Kidney epithelial cell (primary cell): ENCODE measurements around the gene GALNT7. TPM values are rescaled to one million over a fixed set of nuclear protein-coding genes. Genes with fewer than 3 reads are reported as not detected.

ENCODE experiments used
- DNase-seq: peaks from one replicate; pipeline ENCODE4 v3.0.0-alpha.2; 2010; ENCODE audit warnings: low read depth
- H3K27me3 ChIP-seq: 2 replicates; pipeline ENCODE4 v1.6.0; 2011; ENCODE audit warnings: low read length; ENCODE audit not compliant: control insufficient read depth, insufficient read depth
- H3K36me3 ChIP-seq: 2 replicates; pipeline ENCODE4 v1.5.1; 2011; ENCODE audit warnings: low read length; ENCODE audit not compliant: control insufficient read depth, insufficient read depth
- H3K4me3 ChIP-seq: 2 replicates; pipeline ENCODE4 v1.5.1; 2011; ENCODE audit warnings: low read depth, mild to moderate bottlenecking, control low read depth, low read length
- CTCF ChIP-seq: IDR thresholded peaks from 2 replicates; pipeline ENCODE4 v1.5.1; 2011; ENCODE audit warnings: mild to moderate bottlenecking, moderate library complexity, low read length, control low read depth, inconsistent platforms; ENCODE audit not compliant: insufficient read depth, poor library complexity, severe bottlenecking
- total RNA-seq: library from RNA; depleted of rRNA; stranded (reverse); fragments of >200 nt; gene quantifications from 2 replicates; pipeline ENCODE4 v1.2.3, GENCODE V29; 2015

Gene GALNT7
- total RNA-seq, 1 donor from 2014 or later: 46.6 TPM

DNA sequence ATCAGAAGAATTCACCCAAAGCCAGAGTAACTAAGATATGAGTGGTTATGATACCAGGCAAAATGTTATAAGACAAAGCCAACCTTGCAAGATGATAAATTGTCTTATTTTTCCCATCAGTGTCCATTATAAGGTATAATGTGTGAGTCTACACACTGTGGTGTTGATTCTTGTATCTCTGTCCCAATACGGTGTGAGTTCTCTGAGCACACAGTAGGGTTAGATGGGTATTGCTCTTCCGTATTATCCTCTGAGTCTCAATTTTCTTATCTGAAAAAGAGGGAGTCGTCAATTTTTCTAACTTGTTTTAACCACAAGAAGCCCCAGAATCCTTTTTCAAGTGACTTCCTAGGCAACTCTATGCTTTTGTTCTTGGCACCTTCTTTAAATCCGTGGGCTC is 95.6 kb downstream of the GALNT7 start:
- no peaks in the 10 kb centered on the region for H3K36me3 ChIP-seq
- DNase-seq: no peak
- H3K27me3 ChIP-seq: no peaks in the 10 kb centered on the region
- no peak overlapping the region for H3K4me3 ChIP-seq
- TF ChIP-seq CTCF: no peak

GRCh38 chr4:173264684-173265185 is 96.1 kb downstream of the GALNT7 start:
- no peak for TF ChIP-seq CTCF
- no peaks in the 10 kb centered on the region for H3K36me3 ChIP-seq
- no peak for DNase-seq
- H3K27me3 ChIP-seq: no peaks in the 10 kb centered on the region
- H3K4me3 ChIP-seq: no peak overlapping the region

GRCh38 chr4:173265751-173266150 is 97.1 kb downstream of the GALNT7 start:
- DNase-seq: no peak
- TF ChIP-seq CTCF: no peak
- H3K27me3 ChIP-seq: no peaks in the 10 kb centered on the region
- H3K4me3 ChIP-seq: no peak overlapping the region
- H3K36me3 ChIP-seq: no peaks in the 10 kb centered on the region

DNA sequence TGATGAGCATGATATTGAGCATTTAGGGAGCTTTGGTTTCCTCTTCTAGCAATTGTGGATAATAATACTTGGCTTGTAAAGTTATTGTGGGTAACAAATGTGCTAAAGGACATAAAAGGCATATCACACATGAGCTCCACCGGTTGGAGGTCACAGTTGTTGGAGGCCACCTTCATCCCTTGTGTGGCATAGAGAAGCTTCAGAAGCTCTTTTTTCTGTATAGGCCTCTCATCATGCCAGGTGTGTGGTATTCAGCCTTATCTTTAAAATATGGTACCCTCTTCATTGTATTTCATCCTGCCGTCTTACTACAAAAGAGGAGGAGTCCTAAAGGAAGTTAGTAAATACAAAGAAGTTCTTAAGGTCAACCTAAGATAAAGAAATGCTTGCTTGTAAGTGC is 99.1 kb downstream of the GALNT7 start:
- no peaks in the 10 kb centered on the region for H3K27me3 ChIP-seq
- no peaks in the 10 kb centered on the region for H3K36me3 ChIP-seq
- no peak overlapping the region for H3K4me3 ChIP-seq
- DNase-seq: no peak
- TF ChIP-seq CTCF: no peak

- Histone ChIP-seq H3K36me3 (no peaks in the 10 kb centered on the region), H3K4me3 (no peak overlapping the region), H3K27me3 (no peaks in the 10 kb centered on the region)
- no peak for TF ChIP-seq CTCF
- DNase-seq: no peak
Measured at GRCh38 chr4:173269280-173269679, 100.7 kb downstream of the GALNT7 start.

- no peak for TF ChIP-seq CTCF
- Histone ChIP-seq H3K4me3 (no peak overlapping the region), H3K27me3 (no peaks in the 10 kb centered on the region), H3K36me3 (no peaks in the 10 kb centered on the region)
- no peak for DNase-seq
Measured at GRCh38 chr4:173270312-173271027, 101.9 kb downstream of the GALNT7 start.
